BLaER1 (cell line): ENCODE data around the gene TFDP2.

Source experiments
- H3K27ac ChIP-seq: shearing (Covaris generic); formaldehyde crosslinking; 2 replicates; pipeline ENCODE4 v1.8.1; 2022
- H3K27me3 ChIP-seq: shearing (Covaris generic); formaldehyde crosslinking; 2 replicates; pipeline ENCODE4 v1.8.1; 2022
- H3K36me3 ChIP-seq: shearing (Covaris generic); formaldehyde crosslinking; 2 replicates; pipeline ENCODE4 v1.8.1; 2022
- H3K4me1 ChIP-seq: shearing (Covaris generic); formaldehyde crosslinking; 2 replicates; pipeline ENCODE4 v1.8.1; 2022
- H3K4me2 ChIP-seq: shearing (Covaris generic); formaldehyde crosslinking; 2 replicates; pipeline ENCODE4 v1.8.1; 2022
- H3K4me3 ChIP-seq: shearing (Covaris generic); formaldehyde crosslinking; 2 replicates; pipeline ENCODE4 v1.8.1; 2022
- H3K9ac ChIP-seq: shearing (Covaris generic); formaldehyde crosslinking; 2 replicates; pipeline ENCODE4 v1.8.1; 2022
- H3K9me3 ChIP-seq: shearing (Covaris generic); formaldehyde crosslinking; 2 replicates; pipeline ENCODE4 v1.8.1; 2022
- H4K20me1 ChIP-seq: shearing (Covaris generic); formaldehyde crosslinking; 2 replicates; pipeline ENCODE4 v1.8.1; 2022
- Cebpa-rat ChIP-seq: shearing (Covaris generic); IDR thresholded peaks from 2 replicates; pipeline ENCODE4 v1.8.1; 2022

Gene TFDP2

DNA sequence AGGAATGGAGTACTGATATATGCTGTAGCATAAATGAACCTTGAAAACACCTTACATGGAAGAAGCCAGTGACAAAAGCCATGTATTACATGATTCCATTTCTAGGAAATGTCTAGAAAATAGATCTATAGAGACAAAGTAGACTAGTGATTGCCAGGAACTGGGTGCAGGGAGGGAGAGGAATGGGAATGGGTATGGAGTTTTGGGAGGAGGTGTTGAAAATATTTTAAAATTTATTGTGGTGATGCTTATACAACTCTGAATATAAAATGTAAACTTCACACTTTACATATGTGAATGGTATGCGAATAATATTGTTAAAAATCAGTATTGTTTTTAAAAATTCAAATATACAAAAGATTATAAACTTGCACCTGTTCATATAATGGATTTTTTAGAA is 250.4 kb downstream of the TFDP2 start:
- Histone ChIP-seq H3K27me3 (no peaks in the 10 kb centered on the region), H3K4me1 (no peaks in the 10 kb centered on the region), H4K20me1 (peaks cover 47% of the 10 kb centered on the region), H3K9ac (no peak overlapping the region), H3K27ac (no peak overlapping the region), H3K4me2 (no peak overlapping the region), H3K9me3 (peaks cover 43% of the 10 kb centered on the region), H3K4me3 (no peak overlapping the region), H3K36me3 (peaks cover 73% of the 10 kb centered on the region)
- TF ChIP-seq Cebpa-rat = no peak

DNA sequence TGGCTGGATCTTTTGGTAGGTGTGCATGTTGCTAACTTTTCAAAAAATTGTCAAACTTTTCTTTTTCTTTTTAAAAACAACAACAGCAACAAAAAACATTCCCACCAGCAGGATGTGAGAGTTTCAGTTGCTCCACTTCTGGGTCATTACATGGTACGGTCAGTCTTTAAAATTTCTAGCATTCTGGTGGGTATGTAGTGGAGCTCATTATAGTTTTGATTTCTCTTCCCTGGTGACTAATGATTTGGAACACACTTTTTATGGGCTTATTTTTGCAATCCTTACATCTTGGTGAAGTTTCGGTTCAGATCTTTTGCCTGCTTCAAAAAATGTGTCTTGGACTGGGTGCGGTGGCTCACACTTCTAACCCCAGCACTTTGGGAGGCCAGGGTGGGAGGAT is 253.6 kb downstream of the TFDP2 start:
- H3K4me1 ChIP-seq = no peaks in the 10 kb centered on the region
- TF ChIP-seq Cebpa-rat = no peak
- no peaks in the 10 kb centered on the region for H3K27me3 ChIP-seq
- H3K9me3 ChIP-seq = peaks cover 43% of the 10 kb centered on the region
- H3K4me2 ChIP-seq = no peak overlapping the region
- H3K36me3 ChIP-seq = peaks cover 69% of the 10 kb centered on the region
- H3K9ac ChIP-seq = no peak overlapping the region
- H3K27ac ChIP-seq = no peak overlapping the region
- H3K4me3 ChIP-seq = no peak overlapping the region
- peaks cover 54% of the 10 kb centered on the region for H4K20me1 ChIP-seq

DNA sequence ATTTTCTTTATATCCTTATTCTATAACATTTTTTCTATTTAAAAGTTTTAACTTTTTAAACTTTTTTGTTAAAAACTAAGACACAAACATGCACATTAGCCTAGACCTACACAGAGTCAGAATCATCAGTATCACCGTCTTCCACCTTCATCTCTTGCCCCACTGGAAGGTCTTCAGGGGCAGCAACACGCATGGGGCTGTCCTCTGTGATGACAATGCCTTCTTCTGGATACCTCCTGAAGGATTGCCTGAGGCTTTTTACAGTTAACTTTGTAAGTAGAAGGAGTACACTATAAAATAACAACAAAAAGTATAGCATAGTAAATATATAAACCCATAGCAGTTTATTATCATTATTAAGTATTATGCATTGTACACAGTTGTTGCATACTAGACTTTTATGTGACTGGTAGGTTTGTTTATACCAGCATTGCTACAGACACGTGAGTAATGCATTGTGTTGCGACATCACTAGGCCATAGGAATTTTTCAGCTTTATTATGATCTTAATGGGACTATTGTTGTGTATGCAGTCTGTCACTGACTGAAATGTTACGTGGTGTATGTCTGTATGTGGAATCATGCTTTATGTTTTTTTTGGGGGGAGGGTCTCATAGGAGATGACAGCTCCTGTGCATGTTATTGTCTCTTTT is 254.7 kb downstream of the TFDP2 start:
- no peak overlapping the region for H3K4me3 ChIP-seq
- H3K36me3 ChIP-seq = peaks cover 58% of the 10 kb centered on the region
- no peaks in the 10 kb centered on the region for H3K4me1 ChIP-seq
- H3K27me3 ChIP-seq = no peaks in the 10 kb centered on the region
- TF ChIP-seq Cebpa-rat = peak; percentile 55; the same call in 1 of the 2 replicates
- no peak overlapping the region for H3K4me2 ChIP-seq
- no peak overlapping the region for H3K9ac ChIP-seq
- H3K27ac ChIP-seq = no peak overlapping the region
- peaks cover 58% of the 10 kb centered on the region for H4K20me1 ChIP-seq
- H3K9me3 ChIP-seq = peaks cover 32% of the 10 kb centered on the region
